ENCODE measurements around the gene NXPH4.

- TF ChIP-seq CTCF (IDR thresholded peaks at IDR 0.05 in 2 of 3, conservative IDR thresholded peaks at IDR 0.05 in 1 of 3; ENCODE audit: control insufficient read depth in 2 of 3, extremely low read depth in 1 of 3, insufficient read depth in 1 of 3, low read depth in 3 of 3, low read length in 3 of 3) (no peak), SMC3 (IDR thresholded peaks at IDR 0.05; ENCODE audit: borderline replicate concordance, low read length) (no peak), NR2C1 (IDR thresholded peaks at IDR 0.05) (no peak), NFYB (IDR thresholded peaks at IDR 0.05; ENCODE audit: insufficient read depth, low read depth, low read length) (no peak), CREB1 (IDR thresholded peaks at IDR 0.05; ENCODE audit: low read depth) (no peak), POLR2AphosphoS5 (IDR thresholded peaks at IDR 0.05; ENCODE audit: low read length) (no peak), TBL1XR1 (IDR thresholded peaks at IDR 0.05; ENCODE audit: low read depth, low read length) (no peak), IRF4 (IDR thresholded peaks at IDR 0.05; ENCODE audit: low read depth, low read length) (no peak)
Observed at GRCh38 chr12:57190037-57190436, 26.6 kb upstream of the NXPH4 start.
